Endothelial cell of umbilical vein (primary cell): ENCODE results near the gene FBXO10. TPM values are rescaled to one million over a fixed set of nuclear protein-coding genes. Genes with fewer than 3 reads are reported as not detected.
A peak's percentile ranks its signal among the peaks of the same experiment; 100 is the strongest.

Source experiments
- BruUV-seq: library from RNA; stranded (reverse); fragments of 400-500 nt; replicated peaks from 2 replicates; lab custom pipeline; 2021; lab: Mats Ljungman, UMichigan
- CTCF ChIA-PET: fragments of 300-600, 350-600 bp; sonication (Branson Sonifier 250); formaldehyde crosslinking; loops from one replicate; lab custom pipeline; 2021; ENCODE audit warnings: antibody characterized with exemption, inconsistent platforms; lab: Charles Lee
- POLR2A ChIA-PET: fragments of 300-600, 350-600 bp; sonication (Branson Sonifier 250); formaldehyde crosslinking; loops from one replicate; lab custom pipeline; 2021; ENCODE audit warnings: antibody characterized with exemption, inconsistent platforms; lab: Charles Lee
- DNase-seq: peaks from one replicate; pipeline ENCODE4 v3.0.0-alpha.2; 2011; ENCODE audit warnings: low read depth, low spot score
- FAIRE-seq: peaks from 2 replicates; lab custom pipeline; 2011; peaks lifted over from hg19 to GRCh38; lab: Jason Lieb, UNC
- H2AFZ ChIP-seq: 2 replicates; pipeline ENCODE4 v1.6.0; 2012; ENCODE audit warnings: low read depth, low read length, control low read depth, inconsistent platforms
- H3K27ac ChIP-seq: 2 replicates; pipeline ENCODE4 v1.5.1; 2011; ENCODE audit warnings: low read depth, mild to moderate bottlenecking, control low read depth, low read length, moderate library complexity; ENCODE audit not compliant: insufficient read depth
- H3K27me3 ChIP-seq, 2 experiments: 2 replicates each; pipeline versions ENCODE4 v1.6.0 to v1.6.1; 2011; ENCODE audit warnings: low read length in 2 of 2, mixed read lengths in 1 of 2; ENCODE audit not compliant: control insufficient read depth in 2 of 2, insufficient read depth in 2 of 2
- H3K36me3 ChIP-seq, 2 experiments: 2 replicates in 1 of 2; 3 replicates in 1 of 2; pipeline ENCODE4 v1.5.1; 2011; ENCODE audit warnings: low read length in 2 of 2, mild to moderate bottlenecking in 1 of 2, moderate library complexity in 1 of 2; ENCODE audit not compliant: control insufficient read depth in 2 of 2, insufficient read depth in 2 of 2; ENCODE audit errors: extremely low read depth in 1 of 2
- H3K4me1 ChIP-seq: 3 replicates; pipeline ENCODE4 v1.5.1; 2011; ENCODE audit warnings: mild to moderate bottlenecking, low read length; ENCODE audit not compliant: control insufficient read depth, insufficient read depth; ENCODE audit errors: extremely low read depth
- H3K4me2 ChIP-seq: 2 replicates; pipeline ENCODE4 v1.6.1; 2011; ENCODE audit warnings: low read length, control low read depth, mixed read lengths; ENCODE audit not compliant: insufficient read depth
- H3K4me3 ChIP-seq, 3 experiments: fragments of 200-600 bp in 1 of 3; sonication (generic), shearing (Covaris generic) in 1 of 3; replicated peaks in 1 of 3; 2 replicates each; pipeline ENCODE4 v1.5.1; 2011 to 2016; ENCODE audit warnings: control low read depth in 3 of 3, low read length in 3 of 3, mild to moderate bottlenecking in 2 of 3, inconsistent platforms in 1 of 3, low read depth in 1 of 3, moderate library complexity in 1 of 3; ENCODE audit not compliant: insufficient read depth in 1 of 3
- H3K79me2 ChIP-seq: 2 replicates; pipeline ENCODE4 v1.6.0; 2012; ENCODE audit warnings: low read length, inconsistent platforms; ENCODE audit not compliant: control insufficient read depth, insufficient read depth
- H3K9ac ChIP-seq: replicated peaks from 2 replicates; pipeline ENCODE3; 2011; ENCODE audit warnings: low read length, control low read depth; ENCODE audit not compliant: insufficient read depth; ENCODE audit errors: extremely low read depth
- H3K9me1 ChIP-seq: replicated peaks from 3 replicates; pipeline ENCODE4 v1.6.0; 2011; ENCODE audit warnings: mild to moderate bottlenecking, low read length; ENCODE audit not compliant: control insufficient read depth, insufficient read depth; ENCODE audit errors: extremely low read depth
- H3K9me3 ChIP-seq: replicated peaks from 2 replicates; pipeline ENCODE4 v1.5.1; 2012; ENCODE audit warnings: low read length, inconsistent platforms; ENCODE audit not compliant: control insufficient read depth, insufficient read depth
- H4K20me1 ChIP-seq: replicated peaks from 2 replicates; pipeline ENCODE3; 2011; ENCODE audit warnings: mild to moderate bottlenecking, low read length; ENCODE audit not compliant: control insufficient read depth, insufficient read depth; ENCODE audit errors: extremely low read depth
- CTCF ChIP-seq, 2 donors: IDR thresholded peaks; 1 replicate in 1 of 2; 2 replicates in 1 of 2; pipeline ENCODE4 v1.5.1; 2011; ENCODE audit warnings: low read length in 2 of 2, mild to moderate bottlenecking in 2 of 2, moderate library complexity in 2 of 2, control low read depth in 1 of 2, inconsistent platforms in 1 of 2, low read depth in 1 of 2; ENCODE audit not compliant: insufficient read depth in 1 of 2; ENCODE audit errors: extremely low read depth in 1 of 2
- EZH2 ChIP-seq: IDR thresholded peaks from 2 replicates; pipeline ENCODE4 v1.6.1; 2012; ENCODE audit warnings: borderline replicate concordance, low read depth, mild to moderate bottlenecking, moderate library complexity, low read length, inconsistent platforms; ENCODE audit not compliant: severe bottlenecking
- FOS ChIP-seq: IDR thresholded peaks from 2 replicates; pipeline ENCODE4 v1.6.1; 2011; ENCODE audit warnings: mild to moderate bottlenecking, low read length, moderate library complexity, borderline replicate concordance; ENCODE audit not compliant: insufficient read depth
- GATA2 ChIP-seq: IDR thresholded peaks from 2 replicates; pipeline ENCODE4 v1.7.0; 2011; ENCODE audit warnings: low read depth, mild to moderate bottlenecking, moderate library complexity, mixed read lengths, low read length; ENCODE audit not compliant: insufficient read length, insufficient read depth
- JUN ChIP-seq: IDR thresholded peaks from 2 replicates; pipeline ENCODE4 v1.6.1; 2011; ENCODE audit warnings: borderline replicate concordance, low read depth; ENCODE audit not compliant: insufficient read length, insufficient read depth
- MAX ChIP-seq: IDR thresholded peaks from 2 replicates; pipeline ENCODE4 v1.6.1; 2011; ENCODE audit not compliant: insufficient read depth, insufficient read length
- MYC ChIP-seq: IDR thresholded peaks from one replicate; pipeline ENCODE4 v1.6.1; 2011; ENCODE audit warnings: mild to moderate bottlenecking, low read depth, low read length
- POLR2A ChIP-seq: IDR thresholded peaks from 2 replicates; pipeline ENCODE4 v1.6.1; 2012; ENCODE audit warnings: low read depth, mild to moderate bottlenecking, control low read depth, low read length
- POLR2AphosphoS5 ChIP-seq: IDR thresholded peaks from 2 replicates; pipeline ENCODE4 v1.6.1; 2012; ENCODE audit warnings: low read depth, mild to moderate bottlenecking, control low read depth, low read length, moderate library complexity; ENCODE audit not compliant: insufficient read depth
- dilution Hi-C: fragments of 300-500 bp; cut with MboI; formaldehyde crosslinking; loops from one replicate; pipeline ENCODE4 v1.15.0; 2019; ENCODE audit warnings: low sequenced_read_pairs; ENCODE audit not compliant: extremely low pct_ligation_motif_present
- intact Hi-C: fragments of 100-400 bp; cut with micrococcal nuclease; formaldehyde crosslinking; loops from one replicate; pipeline ENCODE4 v1.10.0; 2022
- polyA plus RNA-seq, 4 experiments: library from polyadenylated mRNA; depleted of rRNA in 3 of 4; stranded (reverse) in 3 of 4; unstranded in 1 of 4; fragments of >200 nt; gene quantifications; 2 replicates each; pipeline versions ENCODE4 v1.2.1 to v1.2.3, GENCODE V29; 2011 to 2012; ENCODE audit warnings: missing spikeins in 1 of 4
- total RNA-seq: library from RNA; stranded (reverse); gene quantifications from 2 replicates; pipeline ENCODE4 v1.2.3, GENCODE V29; 2021

Gene FBXO10
- total and polyA plus RNA-seq, 2 donors (not counting 3 experiments of a cell fraction or from before 2014, with no cell fraction given) = 11.8 to 14.4 TPM

GRCh38 chr9:37575511-37575914 is 667 bp downstream of the FBXO10 start:
- Histone ChIP-seq H2AFZ (peak overlapping the region; percentile 98), H3K79me2 (peaks cover 7% of the 10 kb centered on the region), H3K9me3 (no peaks in the 10 kb centered on the region), H3K36me3 (peaks cover 0 to 2% of the 10 kb centered on the region in 2 experiments), H3K27me3 (no peaks in the 10 kb centered on the region), H4K20me1 (peaks cover 2% of the 10 kb centered on the region), H3K4me2 (peak overlapping the region; percentile 88), H3K4me3 (peak overlapping the region; percentile 68 to 85 (median 70)), H3K9ac (peak overlapping the region; percentile 86), H3K4me1 (peaks cover 21% of the 10 kb centered on the region), H3K27ac (peak overlapping the region; percentile 43), H3K9me1 (no peaks in the 10 kb centered on the region)
- TF ChIP-seq JUN = no peak
- no peak for TF ChIP-seq EZH2
- TF ChIP-seq GATA2 = no peak
- no peak for TF ChIP-seq POLR2A
- no peak for TF ChIP-seq CTCF (IDR thresholded peaks at IDR 0.05; ENCODE audit: extremely low read depth in 1 of 2, insufficient read depth in 1 of 2, low read depth in 1 of 2, low read length in 2 of 2)
- no peak for TF ChIP-seq MAX
- TF ChIP-seq POLR2AphosphoS5 = no peak
- no peak for TF ChIP-seq FOS
- TF ChIP-seq MYC = no peak
- no TSS peak for BruUV-seq
- peak; percentile 40 for FAIRE-seq
- intact Hi-C loops (loop anchor here (2.0 kb wide), 1 partner anchor 93 kb away; no protein-coding TSS in a partner anchor), dilution Hi-C loops (no loop called here)
- peak; percentile 20 for DNase-seq
- ChIA-PET CTCF (interaction anchor here (1.3 to 3.9 kb wide), 3 partner anchors 10 to 17 kb away, joined by 3 to 17 read pairs (median 7); partner anchors contain the start of gene TOMM5), POLR2A (interaction anchor here (1.4 kb wide), 1 partner anchor 17 kb away, joined by 8 read pairs; the partner anchor contains the start of gene TOMM5)
